Measurements from ENCODE around the gene BANP. TPM values are rescaled to one million over a fixed set of nuclear protein-coding genes. Genes with fewer than 3 reads are reported as not detected.

BANP gene
- total RNA-seq, 1 experiment from 2014 or later: 18.4 TPM

DNA sequence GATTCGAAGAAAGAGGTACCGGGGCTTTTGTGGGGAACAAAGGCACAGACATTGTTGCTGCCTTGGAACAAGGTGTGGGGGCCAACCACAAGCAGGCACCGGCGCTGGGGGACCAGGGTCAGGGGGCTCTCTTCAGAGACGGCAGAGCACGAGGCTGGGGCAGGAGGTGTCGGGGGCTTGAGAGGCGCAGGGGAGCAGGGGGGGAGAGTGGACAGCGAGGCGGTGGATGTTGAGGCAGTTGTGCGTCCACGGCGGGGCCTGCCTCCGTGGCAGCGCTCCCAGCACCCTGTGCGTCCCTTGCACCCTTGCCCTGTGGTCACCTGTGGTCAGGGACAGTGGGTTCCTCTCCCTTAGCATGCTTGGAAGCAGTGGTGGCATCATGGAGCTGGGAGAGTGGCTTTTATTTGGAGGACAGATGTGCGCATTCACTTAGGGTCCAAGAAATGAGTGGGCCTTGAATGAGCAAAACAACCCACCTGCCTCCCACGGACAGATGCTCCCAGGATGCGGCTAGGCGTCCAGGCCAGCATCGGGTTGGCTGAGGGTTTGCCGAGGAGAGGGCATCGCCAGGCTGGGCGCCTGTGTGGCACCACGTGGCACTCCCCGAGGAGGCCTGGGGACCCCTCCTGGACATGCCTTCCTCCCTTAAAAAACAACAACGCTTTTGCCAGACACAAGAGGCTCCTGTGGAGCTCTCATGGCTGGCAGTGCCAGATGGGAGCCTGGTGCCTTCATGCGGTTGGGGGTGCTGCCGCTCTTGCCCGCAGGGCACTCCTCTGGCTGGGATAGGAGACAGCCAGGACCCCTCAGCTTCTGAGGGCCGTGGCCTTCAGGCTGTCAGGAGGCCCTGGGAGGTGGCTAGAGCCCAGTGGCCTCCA is 113.0 kb downstream of the BANP start:
- H3K9me3 ChIP-seq (replicated peaks): no peaks in the 10 kb centered on the region
- H3K4me1 ChIP-seq: no peaks in the 10 kb centered on the region
- H3K4me3 ChIP-seq: no peak overlapping the region
- no peak overlapping the region for H3K27ac ChIP-seq
- no peaks in the 10 kb centered on the region for H3K36me3 ChIP-seq
- DNase-seq: no peak
- H3K27me3 ChIP-seq: no peaks in the 10 kb centered on the region

DNA sequence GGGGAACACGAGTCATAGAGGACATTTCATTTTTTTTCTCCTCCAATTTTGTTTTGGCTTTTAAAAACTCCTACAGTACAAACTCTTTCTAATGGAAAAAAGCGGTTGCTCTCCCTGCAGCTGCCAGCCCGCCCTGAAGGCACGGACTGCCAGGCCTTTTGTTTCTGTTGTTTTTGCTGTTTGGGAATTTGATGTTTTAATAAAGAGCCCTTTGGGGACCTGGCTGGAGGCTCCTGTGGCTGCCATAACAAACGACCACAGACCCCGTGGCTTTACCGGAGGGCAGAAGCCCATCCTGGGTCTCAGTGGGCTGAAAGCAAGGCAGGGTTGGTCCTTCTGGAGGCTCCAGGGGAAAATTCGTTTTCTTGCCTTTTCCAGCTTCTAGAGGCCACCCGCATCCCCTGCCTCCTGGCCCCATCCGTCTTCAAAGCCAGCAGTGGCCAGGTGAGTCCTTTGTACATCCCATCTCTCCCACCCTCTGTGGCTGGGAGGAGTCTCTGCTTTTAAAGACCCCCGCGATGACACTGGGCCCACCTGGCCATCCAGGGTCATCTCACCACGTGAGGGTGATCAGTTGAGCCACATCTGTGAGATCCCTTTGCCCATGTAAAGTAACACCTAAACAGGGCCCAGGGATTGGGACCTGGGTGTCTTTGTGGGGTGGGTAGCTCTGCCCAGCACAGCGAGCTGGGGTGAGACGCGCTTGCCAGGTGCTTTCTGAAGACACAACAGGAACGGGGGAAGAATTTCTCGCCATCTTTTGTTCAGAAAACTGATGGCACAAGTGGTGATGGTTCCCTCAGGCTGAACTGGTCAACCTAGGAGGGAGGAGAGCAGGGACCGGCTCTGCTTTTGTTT is 113.9 kb downstream of the BANP start:
- Histone ChIP-seq H3K27ac (no peak overlapping the region), H3K4me3 (no peak overlapping the region), H3K27me3 (no peaks in the 10 kb centered on the region), H3K36me3 (no peaks in the 10 kb centered on the region), H3K9me3 (replicated peaks) (no peaks in the 10 kb centered on the region), H3K4me1 (no peaks in the 10 kb centered on the region)
- DNase-seq: no peak

DNA sequence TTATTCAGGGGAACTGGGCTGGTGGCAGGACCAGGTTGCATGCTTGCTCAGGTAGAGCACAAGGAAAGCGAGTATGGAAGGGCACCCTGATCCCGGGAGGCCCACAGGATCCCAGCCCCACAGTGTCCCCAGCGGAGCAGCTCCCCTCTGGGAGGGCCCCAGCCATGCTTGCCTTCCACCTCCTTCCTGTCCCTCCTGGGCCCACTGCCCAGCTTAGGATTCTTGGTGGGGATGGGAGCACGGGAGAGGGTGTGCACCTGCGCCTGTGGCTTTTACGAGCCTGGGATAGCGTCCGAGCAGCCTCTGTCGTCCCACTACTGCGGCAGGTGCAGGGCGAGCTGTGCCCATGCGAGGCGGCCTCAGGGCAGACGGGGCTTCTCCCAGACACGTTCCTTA is 114.5 kb downstream of the BANP start:
- H3K36me3 ChIP-seq: no peaks in the 10 kb centered on the region
- H3K9me3 ChIP-seq (replicated peaks): no peaks in the 10 kb centered on the region
- no peaks in the 10 kb centered on the region for H3K4me1 ChIP-seq
- no peaks in the 10 kb centered on the region for H3K27me3 ChIP-seq
- H3K27ac ChIP-seq: no peak overlapping the region
- H3K4me3 ChIP-seq: no peak overlapping the region
- no peak for DNase-seq

DNA sequence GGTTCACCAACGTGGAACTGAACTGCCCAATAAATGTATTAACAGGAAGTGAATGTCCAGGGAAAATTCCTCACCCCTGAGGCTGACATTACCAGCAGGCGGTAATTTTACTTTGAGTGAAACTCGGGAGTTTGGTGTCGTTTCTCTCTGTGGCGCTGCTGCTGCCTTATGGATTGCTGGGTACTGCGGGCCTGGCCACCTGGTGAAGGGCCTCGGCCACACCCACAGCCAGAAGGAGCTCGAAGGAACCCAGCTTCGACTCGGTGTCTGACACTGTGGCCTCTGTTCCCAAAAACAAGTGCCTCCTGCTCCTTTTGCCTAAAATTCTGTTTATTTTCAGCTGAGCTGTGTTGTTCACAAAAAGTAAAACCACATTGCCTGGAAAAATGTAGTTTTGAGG is 115.0 kb downstream of the BANP start:
- Histone ChIP-seq H3K9me3 (replicated peaks) (no peaks in the 10 kb centered on the region), H3K4me1 (no peaks in the 10 kb centered on the region), H3K36me3 (no peaks in the 10 kb centered on the region), H3K4me3 (no peak overlapping the region), H3K27ac (no peak overlapping the region), H3K27me3 (no peaks in the 10 kb centered on the region)
- DNase-seq: no peak

DNA sequence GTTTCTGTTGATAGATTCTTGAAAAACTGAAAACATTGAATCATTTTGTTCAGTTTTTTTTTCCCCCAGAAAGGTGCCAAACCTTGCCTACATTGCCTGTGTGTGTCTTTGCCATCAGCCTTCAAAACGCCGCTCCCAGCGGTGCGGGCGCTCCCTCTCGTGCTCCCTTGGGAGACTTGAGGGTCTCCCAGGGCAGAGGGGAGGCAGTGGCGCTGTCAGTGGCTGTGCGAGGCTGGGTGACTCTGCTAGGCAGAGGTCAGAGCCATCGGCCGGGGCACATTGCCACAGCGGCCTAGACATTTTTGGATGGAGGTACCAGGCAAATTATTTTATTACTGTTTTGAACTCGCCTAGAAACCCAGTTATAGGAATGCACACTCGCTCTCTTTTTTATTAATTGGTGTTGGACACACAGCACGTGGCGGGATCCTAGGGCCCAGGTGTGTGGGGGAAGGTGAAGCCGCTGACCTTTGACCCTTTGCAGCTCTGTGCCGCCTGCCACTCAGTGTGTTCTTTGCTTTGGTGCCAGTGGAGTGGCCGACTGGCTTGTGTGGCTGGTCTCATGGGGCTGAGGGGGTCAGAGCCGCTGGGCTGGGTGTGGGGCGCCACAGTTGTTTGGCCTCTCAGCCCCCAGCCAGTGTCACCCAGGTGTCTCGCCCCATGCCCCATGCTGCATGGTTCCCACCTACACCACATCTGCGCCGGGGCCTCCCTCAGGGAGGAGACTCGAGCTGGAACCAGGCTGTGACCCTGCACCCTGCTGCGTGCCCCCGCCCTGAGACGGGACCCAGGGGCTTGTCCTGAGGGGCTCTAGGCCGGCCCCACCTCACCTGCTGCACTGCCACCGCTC is 115.7 kb downstream of the BANP start:
- H3K36me3 ChIP-seq: no peaks in the 10 kb centered on the region
- H3K27me3 ChIP-seq: no peaks in the 10 kb centered on the region
- no peak for DNase-seq
- H3K4me1 ChIP-seq: no peaks in the 10 kb centered on the region
- no peaks in the 10 kb centered on the region for H3K9me3 ChIP-seq (replicated peaks)
- no peak overlapping the region for H3K27ac ChIP-seq
- no peak overlapping the region for H3K4me3 ChIP-seq

DNA sequence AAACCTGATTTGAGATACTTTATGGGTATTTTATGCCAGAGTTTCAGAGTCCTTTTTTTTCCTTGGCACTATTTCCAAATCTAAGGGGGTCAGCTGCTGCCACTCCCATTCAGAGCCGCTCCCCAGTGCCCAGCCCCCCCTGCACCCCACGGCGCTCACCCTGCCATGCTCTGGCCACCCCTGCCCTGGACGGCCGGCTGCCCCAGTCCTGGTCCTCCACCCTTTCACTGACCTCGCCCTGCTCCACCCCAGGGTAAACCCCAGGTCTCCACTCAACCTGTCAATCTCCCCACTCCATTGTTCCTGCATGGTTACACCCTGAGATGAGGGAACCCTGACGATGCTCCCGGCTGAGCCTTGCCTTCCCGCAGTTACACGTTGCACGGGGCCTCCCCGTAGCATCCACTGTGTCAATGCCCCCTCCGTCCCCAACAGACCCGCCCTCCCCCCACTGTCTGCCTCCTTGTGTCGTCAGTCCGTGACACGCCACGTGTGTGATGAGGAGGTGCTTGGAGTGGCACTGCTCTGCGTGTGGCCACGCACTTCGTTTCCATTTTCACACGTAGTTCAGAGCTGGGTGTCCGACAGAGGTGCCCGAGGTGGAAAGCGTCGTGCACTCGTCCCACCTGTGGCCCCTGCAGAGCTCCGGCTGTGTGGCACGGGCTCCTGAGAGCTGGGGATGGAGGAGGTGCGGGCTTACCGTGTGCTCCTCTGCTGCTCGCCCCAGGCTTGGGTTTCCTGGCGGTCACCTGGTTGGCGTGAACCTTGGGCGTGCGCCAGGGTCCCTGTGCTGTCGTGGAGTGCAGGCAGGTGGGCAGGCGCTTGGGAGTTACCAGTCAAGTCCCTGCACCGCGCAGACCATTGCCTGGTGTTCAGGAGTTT is 116.5 kb downstream of the BANP start:
- Histone ChIP-seq H3K4me3 (no peak overlapping the region), H3K4me1 (no peaks in the 10 kb centered on the region), H3K9me3 (replicated peaks) (no peaks in the 10 kb centered on the region), H3K36me3 (no peaks in the 10 kb centered on the region), H3K27ac (no peak overlapping the region), H3K27me3 (no peaks in the 10 kb centered on the region)
- DNase-seq: no peak

DNA sequence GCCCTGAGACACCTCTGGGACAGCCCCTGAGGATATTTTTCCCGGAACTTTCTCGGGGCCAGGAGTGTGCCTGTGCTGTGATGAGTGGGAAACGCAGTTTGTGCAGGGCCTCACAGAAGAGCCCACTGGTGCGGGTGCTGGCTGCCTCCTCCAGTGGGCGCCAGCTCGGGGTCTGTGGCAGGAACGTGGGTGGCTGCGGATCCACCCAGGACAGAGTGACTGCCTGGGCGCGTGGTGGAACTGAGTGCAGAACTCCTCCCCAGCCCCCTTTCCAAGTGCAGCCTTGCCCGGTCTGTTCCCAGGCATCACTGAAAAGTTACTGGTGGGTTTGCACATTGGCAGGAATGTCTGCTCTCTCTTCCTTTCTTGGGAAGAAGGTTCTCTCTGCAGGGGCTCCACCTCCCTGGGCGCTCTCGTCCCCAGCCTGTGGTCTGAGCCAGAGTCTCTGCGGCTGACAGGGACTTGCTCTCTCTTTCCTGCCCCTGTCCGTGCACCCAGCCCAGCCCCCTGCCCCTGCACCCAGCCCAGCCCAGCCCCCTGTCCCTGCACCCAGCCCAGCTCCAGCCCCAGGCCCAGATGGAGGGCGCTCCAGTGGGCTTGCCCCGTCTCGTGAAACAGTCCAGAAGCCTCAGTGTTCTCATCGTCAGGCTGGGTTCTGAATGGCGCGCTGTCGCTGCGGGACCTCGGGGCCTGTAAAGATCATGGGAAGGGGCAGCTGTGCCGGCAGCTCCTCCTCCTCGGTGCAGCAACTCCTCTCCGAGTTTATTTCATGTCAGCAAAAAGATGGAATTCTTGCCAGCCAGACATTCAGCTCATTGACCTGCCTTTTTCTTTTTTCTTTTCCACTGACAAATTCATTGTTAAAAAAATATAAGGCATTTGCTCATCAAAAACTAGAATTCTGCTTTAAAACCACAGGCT is 117.5 kb downstream of the BANP start:
- H3K27ac ChIP-seq: no peak overlapping the region
- H3K9me3 ChIP-seq (replicated peaks): no peaks in the 10 kb centered on the region
- H3K36me3 ChIP-seq: no peaks in the 10 kb centered on the region
- no peak for DNase-seq
- H3K4me3 ChIP-seq: no peak overlapping the region
- H3K4me1 ChIP-seq: no peaks in the 10 kb centered on the region
- no peaks in the 10 kb centered on the region for H3K27me3 ChIP-seq

DNA sequence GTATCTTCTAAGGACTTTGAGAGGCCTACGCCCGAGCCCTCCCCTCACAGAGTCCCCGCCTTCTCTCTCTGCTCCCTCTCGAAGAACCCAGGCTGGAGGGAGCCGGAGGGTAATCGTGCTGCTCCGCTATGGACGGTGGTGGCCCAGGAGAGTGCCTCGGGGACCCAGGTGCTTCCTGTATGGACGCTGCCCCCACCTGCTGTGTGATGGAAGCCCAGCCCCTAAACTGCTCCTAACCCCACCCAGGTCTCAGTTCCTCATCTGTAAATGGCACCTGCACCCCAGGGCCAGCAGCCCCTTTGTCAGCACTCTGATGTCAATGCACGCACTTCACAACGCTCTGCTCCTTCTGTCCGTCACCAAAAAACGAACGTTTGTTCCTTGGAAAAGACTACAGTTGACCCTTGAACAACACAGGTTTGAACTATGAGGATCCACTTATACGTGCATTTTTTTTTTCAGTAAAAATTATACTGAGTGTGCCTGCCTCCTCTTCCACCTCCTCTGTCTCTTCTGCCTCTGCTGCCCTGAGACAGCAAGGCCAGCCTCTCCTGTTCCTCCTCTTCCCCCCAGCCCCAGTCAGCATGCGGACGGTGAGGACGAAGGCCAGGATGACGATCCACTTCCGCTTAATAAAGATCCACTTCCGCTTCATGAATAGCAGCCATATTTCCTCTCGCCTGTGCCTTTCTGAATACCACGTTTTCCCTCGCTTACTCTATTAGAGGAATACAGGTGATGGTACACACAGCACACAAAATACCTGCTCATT is 118.3 kb downstream of the BANP start:
- Histone ChIP-seq H3K4me3 (no peak overlapping the region), H3K27me3 (no peaks in the 10 kb centered on the region), H3K27ac (no peak overlapping the region), H3K9me3 (replicated peaks) (no peaks in the 10 kb centered on the region), H3K4me1 (no peaks in the 10 kb centered on the region), H3K36me3 (no peaks in the 10 kb centered on the region)
- DNase-seq: no peak

DNA sequence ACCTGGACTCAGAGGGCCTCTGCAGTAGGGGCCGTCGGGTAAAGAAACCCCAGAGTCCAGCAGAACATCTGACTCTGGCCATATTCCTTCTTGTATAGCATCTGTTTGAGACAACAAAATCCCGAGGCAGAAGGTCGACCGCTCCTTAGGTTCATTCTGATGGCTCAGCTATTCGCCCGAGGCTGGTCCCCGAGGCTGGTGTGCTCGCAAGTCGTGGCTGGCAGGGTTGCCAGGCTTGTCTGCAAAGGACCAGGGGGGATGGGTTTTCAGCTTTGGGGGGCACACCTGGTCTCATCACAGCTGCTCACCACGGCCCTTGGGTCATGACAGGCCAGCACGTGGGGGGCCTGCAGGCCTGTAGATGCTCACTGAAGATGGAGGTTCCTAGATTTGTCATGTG is 119.1 kb downstream of the BANP start:
- DNase-seq: no peak
- H3K9me3 ChIP-seq (replicated peaks): no peaks in the 10 kb centered on the region
- no peaks in the 10 kb centered on the region for H3K27me3 ChIP-seq
- no peaks in the 10 kb centered on the region for H3K4me1 ChIP-seq
- H3K36me3 ChIP-seq: no peaks in the 10 kb centered on the region
- no peak overlapping the region for H3K4me3 ChIP-seq
- H3K27ac ChIP-seq: no peak overlapping the region

DNA sequence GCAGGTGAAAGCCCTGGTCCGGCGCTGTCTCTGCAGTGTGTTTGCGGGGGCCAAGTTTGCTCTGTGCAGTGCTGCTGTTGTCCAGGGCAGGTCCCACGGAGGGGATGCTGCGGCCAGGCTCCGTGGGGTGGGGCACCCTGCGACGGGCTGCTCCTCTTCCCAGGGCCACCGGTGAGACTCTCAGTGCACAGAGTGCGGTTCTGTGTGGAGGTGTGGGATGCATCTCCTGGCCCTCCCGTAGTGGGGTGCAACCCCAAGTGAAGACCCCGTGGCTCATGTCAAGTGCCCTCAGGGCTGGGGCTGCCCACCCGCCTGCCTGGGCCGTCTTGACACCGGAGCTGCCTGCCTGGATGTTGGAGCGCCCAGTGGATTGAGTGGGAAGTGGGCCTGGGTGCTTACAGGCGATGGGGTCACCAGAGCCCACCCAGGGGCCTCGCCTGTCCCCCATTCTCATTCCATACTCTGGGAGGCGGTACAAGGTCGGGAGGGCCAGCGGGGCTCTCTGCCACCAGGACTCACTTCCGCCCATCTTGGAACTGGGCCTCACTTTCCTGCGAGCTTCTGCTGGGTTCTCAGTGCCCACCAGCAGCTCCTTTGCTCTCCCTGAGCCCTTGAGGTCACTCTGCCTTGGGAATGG is 119.9 kb downstream of the BANP start:
- Histone ChIP-seq H3K36me3 (no peaks in the 10 kb centered on the region), H3K4me1 (no peaks in the 10 kb centered on the region), H3K9me3 (replicated peaks) (no peaks in the 10 kb centered on the region), H3K27ac (no peak overlapping the region), H3K4me3 (no peak overlapping the region), H3K27me3 (no peaks in the 10 kb centered on the region)
- DNase-seq: no peak

DNA sequence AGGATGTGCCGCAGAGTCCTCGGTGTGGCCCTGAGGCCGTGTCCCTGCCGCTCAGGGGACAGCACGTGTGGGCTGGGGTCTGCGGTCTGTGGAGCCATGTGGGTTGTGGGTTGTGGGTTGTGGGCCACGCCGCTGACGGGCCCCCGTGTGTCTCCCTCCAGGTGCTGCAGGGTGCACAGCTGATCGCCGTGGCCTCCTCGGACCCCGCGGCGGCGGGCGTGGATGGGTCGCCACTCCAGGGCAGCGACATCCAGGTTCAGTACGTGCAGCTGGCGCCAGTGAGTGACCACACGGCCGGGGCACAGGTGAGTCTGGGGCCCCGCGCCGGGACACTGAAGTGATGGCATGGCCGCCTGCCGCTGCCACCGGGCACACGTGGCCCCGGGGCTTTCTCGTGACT is 120.7 kb downstream of the BANP start:
- H3K36me3 ChIP-seq: no peaks in the 10 kb centered on the region
- no peaks in the 10 kb centered on the region for H3K27me3 ChIP-seq
- no peak overlapping the region for H3K27ac ChIP-seq
- no peak overlapping the region for H3K4me3 ChIP-seq
- H3K4me1 ChIP-seq: no peaks in the 10 kb centered on the region
- H3K9me3 ChIP-seq (replicated peaks): no peaks in the 10 kb centered on the region
- no peak for DNase-seq

DNA sequence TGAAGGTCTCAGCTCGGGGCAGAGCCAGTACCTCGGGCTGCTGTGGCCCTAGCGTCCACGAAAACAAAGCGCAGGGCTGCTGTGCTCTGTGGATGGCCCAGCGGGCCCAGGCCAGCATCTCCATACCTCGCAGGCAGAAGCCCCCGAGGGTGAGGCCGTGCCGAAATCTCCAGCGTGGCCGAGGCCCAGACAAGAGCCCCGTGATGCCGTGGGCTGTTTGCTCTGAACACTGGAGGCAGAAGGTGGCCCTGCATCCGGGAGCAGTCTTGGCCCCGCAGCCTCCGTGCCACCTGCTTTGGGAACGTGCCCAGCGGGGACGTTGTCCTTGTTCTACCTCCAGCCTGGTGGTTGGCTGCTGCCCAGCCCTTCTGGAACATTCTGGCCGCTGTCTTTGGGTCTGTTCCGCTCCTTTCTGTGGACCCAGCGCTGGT is 121.4 kb downstream of the BANP start:
- Histone ChIP-seq H3K27ac (no peak overlapping the region), H3K27me3 (no peaks in the 10 kb centered on the region), H3K4me3 (no peak overlapping the region), H3K9me3 (replicated peaks) (no peaks in the 10 kb centered on the region), H3K4me1 (no peaks in the 10 kb centered on the region), H3K36me3 (no peaks in the 10 kb centered on the region)
- no peak for DNase-seq

All from SJCRH30 (cell line).